H1 (cell line): ENCODE measurements around the gene GOLPH3L. TPM values are rescaled to one million over a fixed set of nuclear protein-coding genes. Genes with fewer than 3 reads are reported as not detected.

Source experiments
- BACH1 ChIP-seq: IDR thresholded peaks from 2 replicates; pipeline ENCODE4 v1.6.1; 2012; ENCODE audit warnings: low read length, improper control_type of control experiment
- CHD7 ChIP-seq: fragments of 300-600 bp; sonication (generic); IDR thresholded peaks from 2 replicates; pipeline ENCODE4 v1.7.1; 2012; ENCODE audit warnings: low read length, moderate library complexity, mild to moderate bottlenecking, inconsistent platforms; ENCODE audit not compliant: insufficient replicate concordance
- GTF2F1 ChIP-seq: IDR thresholded peaks from 2 replicates; pipeline ENCODE4 v1.6.1; 2012; ENCODE audit warnings: low read depth, low read length, improper control_type of control experiment, borderline replicate concordance
- HDAC6 ChIP-seq: IDR thresholded peaks from one replicate; pipeline ENCODE4 v1.7.1; 2012; ENCODE audit warnings: low read depth, mild to moderate bottlenecking, inconsistent platforms, low read length, moderate library complexity
- KDM1A ChIP-seq: fragments of 200-600, 300-600 bp; sonication (generic); IDR thresholded peaks from 2 replicates; pipeline ENCODE4 v1.7.1; 2016; ENCODE audit warnings: mild to moderate bottlenecking, low read length, borderline replicate concordance
- KDM4A ChIP-seq: IDR thresholded peaks from one replicate; pipeline ENCODE4 v1.7.1; 2012; ENCODE audit warnings: low read depth, mild to moderate bottlenecking, moderate library complexity, low read length, inconsistent platforms; ENCODE audit not compliant: severe bottlenecking
- PHF8 ChIP-seq: fragments of 200-600 bp; sonication (generic); conservative IDR thresholded peaks from 2 replicates; pipeline ENCODE4 v1.7.1; 2012; ENCODE audit warnings: low read depth, mild to moderate bottlenecking, inconsistent platforms, low read length, moderate library complexity
- POU5F1 ChIP-seq: IDR thresholded peaks from 2 replicates; pipeline ENCODE4 v1.6.1; 2011; ENCODE audit warnings: low read depth, mild to moderate bottlenecking, low read length, moderate library complexity
- SRF ChIP-seq: IDR thresholded peaks from 2 replicates; pipeline ENCODE4 v1.6.1; 2011; ENCODE audit warnings: mild to moderate bottlenecking, low read depth, low read length, moderate library complexity
- TAF1 ChIP-seq: IDR thresholded peaks from 2 replicates; pipeline ENCODE4 v1.6.1; 2011; ENCODE audit warnings: mild to moderate bottlenecking, low read depth, low read length
- YY1 ChIP-seq: IDR thresholded peaks from 2 replicates; pipeline ENCODE4 v1.6.1; 2011; ENCODE audit warnings: low read depth, mild to moderate bottlenecking, low read length
- ZNF274 ChIP-seq: IDR thresholded peaks from 2 replicates; pipeline ENCODE4 v1.7.0; 2012; ENCODE audit warnings: low read length, borderline replicate concordance; ENCODE audit errors: extremely low read depth
- polyA plus RNA-seq, 7 experiments: library from polyadenylated mRNA; depleted of rRNA in 3 of 7; stranded (reverse) in 5 of 7; unstranded in 2 of 7; fragments of >200 nt in 5 of 7; fragments of 200-250 nt in 2 of 7; gene quantifications; 1 replicate in 5 of 7; 2 replicates in 1 of 7; 4 replicates in 1 of 7; pipeline versions ENCODE4 v1.2.1 to v1.2.3, GENCODE V29; 2011 to 2013; ENCODE audit warnings: missing spikeins in 2 of 7, mixed read lengths in 2 of 7
- total RNA-seq: library from RNA; stranded (reverse); fragmentation: NEBNext Ultra II Directional; extraction: Animal tissue kit (Norgen Biotek cat#: 25700); gene quantifications from 2 replicates; pipeline ENCODE4 v1.2.1, GENCODE V29; 2021

Gene GOLPH3L
- total and polyA plus RNA-seq, 2 of the 8 experiments (the other 6 are each of a cell fraction or from before 2014, with no cell fraction given): 13.3 to 40.8 TPM

GRCh38 chr1:150688763-150689162 is 8.2 kb downstream of the GOLPH3L start (continued):
- no peak for TF ChIP-seq CHD7
- TF ChIP-seq SRF: no peak
- TF ChIP-seq TAF1: no peak
- no peak for TF ChIP-seq GTF2F1
- TF ChIP-seq ZNF274: no peak
- no peak for TF ChIP-seq HDAC6
- no peak for TF ChIP-seq KDM1A
- no peak for TF ChIP-seq KDM4A
- TF ChIP-seq BACH1: no peak
- no peak for TF ChIP-seq POU5F1
- TF ChIP-seq PHF8: no peak
- no peak for TF ChIP-seq YY1
